ENCODE results near the gene ERMARD.

Gene ERMARD

DNA sequence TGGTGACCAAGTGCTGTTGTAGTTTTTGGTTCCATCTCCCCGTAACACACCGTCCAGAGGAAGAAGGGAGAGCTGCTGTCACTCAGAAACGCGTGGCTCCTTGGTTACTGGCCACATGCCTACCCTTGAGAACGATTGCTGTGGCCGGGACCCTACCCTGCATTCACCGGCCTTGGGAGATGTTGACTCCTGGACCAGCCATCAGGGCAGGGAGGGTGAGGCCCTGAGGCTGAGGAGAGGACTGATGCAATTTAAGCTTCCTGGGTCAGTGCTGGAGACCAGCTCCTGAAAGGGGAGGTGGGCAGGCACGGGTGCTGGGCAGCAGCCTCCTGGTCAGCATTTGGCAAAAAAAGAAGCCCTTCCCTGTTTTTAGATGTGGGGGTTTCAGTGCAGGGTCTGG is 31.5 kb downstream of the ERMARD start:
- Histone ChIP-seq H3K9ac (ENCODE audit: low read depth in 1 of 2, low read length in 2 of 2) (no peak overlapping the region), H3K9me3 (ENCODE audit: control insufficient read depth in 2 of 2, low read length in 2 of 2) (no peaks in the 10 kb centered on the region), H3K27me3 (ENCODE audit: control insufficient read depth in 2 of 2, insufficient read depth in 2 of 2, low read length in 2 of 2) (no peaks in the 10 kb centered on the region), H3K36me3 (ENCODE audit: control insufficient read depth in 2 of 2, insufficient read depth in 2 of 2, low read length in 2 of 2) (peaks cover 3 to 4% of the 10 kb centered on the region in 2 donors), H3K4me3 (ENCODE audit: low read length in 2 of 2) (no peak overlapping the region), H3K27ac (ENCODE audit: low read depth in 2 of 2, low read length in 2 of 2) (no peak overlapping the region), H3K4me1 (ENCODE audit: control insufficient read depth in 2 of 2, insufficient read depth in 2 of 2, low read length in 2 of 2) (no peaks in the 10 kb centered on the region)

DNA sequence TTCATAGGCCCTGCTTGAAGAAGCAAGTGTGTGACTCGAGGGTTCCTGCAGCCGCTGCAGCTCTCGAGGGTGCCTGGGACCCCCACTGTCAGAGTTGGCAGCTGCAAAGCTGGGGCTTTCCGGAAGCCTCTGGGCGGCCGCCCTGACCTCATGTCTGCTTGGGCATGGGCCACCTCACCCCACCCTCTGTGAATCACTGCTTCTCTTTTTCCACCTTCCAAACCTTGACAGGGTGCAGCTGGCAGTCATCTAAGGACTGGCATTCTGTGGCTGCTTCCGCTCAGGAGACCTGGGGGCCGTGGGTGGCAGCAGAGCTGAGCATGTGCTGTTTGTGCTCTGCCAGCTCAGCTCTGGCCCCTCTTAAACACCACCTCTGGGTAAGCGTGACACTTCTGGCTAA is 32.0 kb downstream of the ERMARD start:
- Histone ChIP-seq H3K36me3 (ENCODE audit: control insufficient read depth in 2 of 2, insufficient read depth in 2 of 2, low read length in 2 of 2) (peaks cover 3 to 4% of the 10 kb centered on the region in 2 donors), H3K27ac (ENCODE audit: low read depth in 2 of 2, low read length in 2 of 2) (no peak overlapping the region), H3K4me3 (ENCODE audit: low read length in 2 of 2) (no peak overlapping the region), H3K9me3 (ENCODE audit: control insufficient read depth in 2 of 2, low read length in 2 of 2) (no peaks in the 10 kb centered on the region), H3K4me1 (ENCODE audit: control insufficient read depth in 2 of 2, insufficient read depth in 2 of 2, low read length in 2 of 2) (no peaks in the 10 kb centered on the region), H3K27me3 (ENCODE audit: control insufficient read depth in 2 of 2, insufficient read depth in 2 of 2, low read length in 2 of 2) (no peaks in the 10 kb centered on the region), H3K9ac (ENCODE audit: low read depth in 1 of 2, low read length in 2 of 2) (no peak overlapping the region)

DNA sequence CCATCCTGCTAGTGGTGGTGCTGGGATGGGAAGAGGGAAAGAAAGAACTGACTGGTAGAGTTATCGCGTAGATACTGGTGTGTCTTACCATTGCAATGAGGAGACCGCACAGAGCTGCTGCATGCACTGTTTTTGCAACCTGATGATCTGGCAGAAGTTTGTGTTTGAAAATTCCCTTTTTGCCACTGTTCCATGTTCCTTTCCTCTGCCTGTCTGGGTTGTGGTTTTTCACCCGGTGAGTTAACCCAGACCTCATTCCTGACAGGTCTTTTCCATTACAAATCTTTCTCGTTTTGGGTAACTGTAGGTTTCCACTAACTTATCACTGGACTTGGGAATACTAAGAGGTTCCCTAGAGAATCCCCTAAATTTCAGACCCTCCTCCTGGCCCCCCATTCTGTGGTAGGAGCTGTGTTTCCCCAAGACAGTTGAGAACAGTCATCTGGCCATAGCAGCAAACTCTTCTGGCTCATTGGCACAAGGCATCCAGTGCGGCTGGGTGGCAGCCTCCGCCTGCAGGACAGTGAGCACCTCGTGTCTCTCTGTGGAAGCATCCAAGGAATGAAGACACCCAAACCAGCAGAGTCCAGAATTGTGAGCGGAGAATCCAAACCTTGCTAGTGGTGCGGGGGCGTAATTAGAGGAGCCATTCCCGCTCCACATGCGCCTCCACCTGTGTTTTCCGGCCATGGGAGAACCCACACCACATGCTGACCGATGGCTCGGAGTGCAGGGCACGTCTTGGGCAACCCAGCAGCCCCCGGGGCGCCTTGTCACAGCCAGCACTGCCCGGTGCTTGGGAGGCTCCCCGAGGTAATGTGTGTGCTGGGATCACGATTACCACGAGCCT is 32.8 kb downstream of the ERMARD start:
- Histone ChIP-seq H3K4me3 (ENCODE audit: low read length in 2 of 2) (no peak overlapping the region), H3K36me3 (ENCODE audit: control insufficient read depth in 2 of 2, insufficient read depth in 2 of 2, low read length in 2 of 2) (peaks cover 3 to 4% of the 10 kb centered on the region in 2 donors), H3K27ac (ENCODE audit: low read depth in 2 of 2, low read length in 2 of 2) (no peak overlapping the region), H3K4me1 (ENCODE audit: control insufficient read depth in 2 of 2, insufficient read depth in 2 of 2, low read length in 2 of 2) (no peaks in the 10 kb centered on the region), H3K9ac (ENCODE audit: low read depth in 1 of 2, low read length in 2 of 2) (no peak overlapping the region), H3K27me3 (ENCODE audit: control insufficient read depth in 2 of 2, insufficient read depth in 2 of 2, low read length in 2 of 2) (no peaks in the 10 kb centered on the region), H3K9me3 (ENCODE audit: control insufficient read depth in 2 of 2, low read length in 2 of 2) (no peaks in the 10 kb centered on the region)

DNA sequence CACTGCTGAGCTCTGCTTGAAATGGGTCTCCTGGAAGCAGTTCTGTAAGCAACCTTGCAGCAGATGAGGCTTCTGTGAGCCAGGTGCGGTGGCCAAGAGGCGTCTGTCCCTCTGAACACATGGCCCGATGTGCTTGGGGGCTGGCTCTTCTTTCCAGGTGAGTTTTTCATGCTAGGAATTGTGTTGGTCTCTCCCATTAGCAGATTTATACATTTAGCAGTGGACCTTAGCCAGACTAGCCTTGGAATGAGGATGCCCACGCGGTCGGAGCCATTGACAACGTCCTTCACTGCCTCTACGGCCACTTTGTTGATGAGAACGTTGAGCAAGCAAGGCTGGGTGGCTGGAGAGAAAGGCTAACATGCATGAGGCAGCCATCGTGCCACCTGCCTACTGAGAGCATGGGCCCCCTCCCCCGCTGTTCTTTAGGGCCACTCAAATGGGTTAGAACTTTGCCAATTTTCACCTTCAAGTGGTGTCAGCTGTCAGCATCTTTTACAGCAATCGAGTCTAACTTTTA is 33.5 kb downstream of the ERMARD start:
- peaks cover 0 to 2% of the 10 kb centered on the region in 2 donors for H3K27me3 ChIP-seq (ENCODE audit: control insufficient read depth in 2 of 2, insufficient read depth in 2 of 2, low read length in 2 of 2)
- H3K27ac ChIP-seq (ENCODE audit: low read depth in 2 of 2, low read length in 2 of 2): no peak overlapping the region
- H3K4me1 ChIP-seq (ENCODE audit: control insufficient read depth in 2 of 2, insufficient read depth in 2 of 2, low read length in 2 of 2): peaks cover 0 to 4% of the 10 kb centered on the region in 2 donors
- peaks cover 1% of the 10 kb centered on the region in 2 donors for H3K36me3 ChIP-seq (ENCODE audit: control insufficient read depth in 2 of 2, insufficient read depth in 2 of 2, low read length in 2 of 2)
- no peak overlapping the region for H3K9ac ChIP-seq (ENCODE audit: low read depth in 1 of 2, low read length in 2 of 2)
- H3K4me3 ChIP-seq (ENCODE audit: low read length in 2 of 2): no peak overlapping the region
- H3K9me3 ChIP-seq (ENCODE audit: control insufficient read depth in 2 of 2, low read length in 2 of 2): no peaks in the 10 kb centered on the region

DNA sequence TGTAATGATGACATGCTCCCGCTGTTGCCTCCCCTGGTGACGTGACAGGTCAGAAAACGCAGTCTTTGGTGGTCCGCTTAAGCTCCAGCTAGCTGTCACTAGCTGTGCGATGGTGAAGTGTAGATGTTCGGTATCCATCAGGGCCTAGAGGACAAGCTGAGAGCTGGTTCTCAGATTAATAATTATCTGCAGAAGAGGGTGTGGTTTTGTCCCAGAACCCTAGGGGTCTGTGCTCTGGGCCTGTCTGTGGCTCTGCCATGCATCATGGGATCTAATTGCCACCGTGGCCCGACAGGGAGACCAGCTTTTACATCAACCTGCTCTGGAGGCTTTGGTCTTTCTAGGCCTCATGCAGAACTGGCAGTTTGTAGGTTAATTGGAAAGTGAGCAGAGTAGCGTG is 34.1 kb downstream of the ERMARD start:
- H3K36me3 ChIP-seq (ENCODE audit: control insufficient read depth in 2 of 2, insufficient read depth in 2 of 2, low read length in 2 of 2): no peaks in the 10 kb centered on the region
- no peak overlapping the region for H3K9ac ChIP-seq (ENCODE audit: low read depth in 1 of 2, low read length in 2 of 2)
- H3K9me3 ChIP-seq (ENCODE audit: control insufficient read depth in 2 of 2, low read length in 2 of 2): no peaks in the 10 kb centered on the region
- peaks cover 4 to 9% of the 10 kb centered on the region in 2 donors for H3K4me1 ChIP-seq (ENCODE audit: control insufficient read depth in 2 of 2, insufficient read depth in 2 of 2, low read length in 2 of 2)
- H3K27me3 ChIP-seq (ENCODE audit: control insufficient read depth in 2 of 2, insufficient read depth in 2 of 2, low read length in 2 of 2): peaks cover 0 to 2% of the 10 kb centered on the region in 2 donors
- no peak overlapping the region for H3K4me3 ChIP-seq (ENCODE audit: low read length in 2 of 2)
- H3K27ac ChIP-seq (ENCODE audit: low read depth in 2 of 2, low read length in 2 of 2): no peak overlapping the region

DNA sequence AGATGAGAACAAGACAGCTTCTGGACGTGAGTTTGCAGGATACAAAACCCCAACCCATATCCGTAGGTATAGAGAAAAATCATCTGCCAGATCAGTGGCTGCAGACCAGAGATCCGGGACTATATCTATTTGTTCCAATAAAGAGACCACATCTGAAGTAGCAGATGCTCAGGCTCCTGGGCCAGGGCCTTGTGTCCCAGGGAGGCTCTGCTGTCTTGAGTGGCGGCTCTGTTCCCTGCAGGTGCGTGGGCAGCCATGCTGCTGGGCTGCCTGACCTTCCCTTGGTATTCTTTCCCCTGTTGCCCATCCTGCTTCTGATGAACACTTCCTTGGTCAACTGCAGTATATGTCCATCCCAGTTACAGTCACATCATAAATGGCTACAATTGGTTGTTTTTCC is 34.9 kb downstream of the ERMARD start:
- Histone ChIP-seq H3K9me3 (ENCODE audit: control insufficient read depth in 2 of 2, low read length in 2 of 2) (no peaks in the 10 kb centered on the region), H3K4me3 (ENCODE audit: low read length in 2 of 2) (no peak overlapping the region), H3K27me3 (ENCODE audit: control insufficient read depth in 2 of 2, insufficient read depth in 2 of 2, low read length in 2 of 2) (peaks cover 0 to 2% of the 10 kb centered on the region in 2 donors), H3K36me3 (ENCODE audit: control insufficient read depth in 2 of 2, insufficient read depth in 2 of 2, low read length in 2 of 2) (no peaks in the 10 kb centered on the region), H3K27ac (ENCODE audit: low read depth in 2 of 2, low read length in 2 of 2) (no peak overlapping the region), H3K9ac (ENCODE audit: low read depth in 1 of 2, low read length in 2 of 2) (no peak overlapping the region), H3K4me1 (ENCODE audit: control insufficient read depth in 2 of 2, insufficient read depth in 2 of 2, low read length in 2 of 2) (peaks cover 9 to 14% of the 10 kb centered on the region in 2 donors)

DNA sequence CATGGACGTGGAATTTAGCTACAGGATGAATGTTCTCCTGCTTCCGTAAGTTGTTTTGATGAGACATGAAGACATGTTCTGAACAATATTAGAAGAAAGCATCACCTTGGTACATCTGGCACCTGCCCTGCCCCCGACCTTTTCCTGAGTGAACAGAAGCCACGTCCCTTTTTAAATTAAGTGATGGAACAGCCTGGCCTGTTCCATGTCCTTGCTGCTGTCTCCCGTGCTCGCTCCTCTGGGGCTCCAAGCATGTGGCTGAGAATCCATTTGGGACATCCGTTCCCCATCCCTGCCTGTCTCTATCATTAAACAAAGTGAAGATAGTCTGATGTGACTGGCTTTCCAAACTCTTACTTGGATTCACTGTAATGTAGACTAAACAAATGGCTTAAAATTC is 36.4 kb downstream of the ERMARD start:
- Histone ChIP-seq H3K27ac (ENCODE audit: low read depth in 2 of 2, low read length in 2 of 2) (no peak overlapping the region), H3K4me1 (ENCODE audit: control insufficient read depth in 2 of 2, insufficient read depth in 2 of 2, low read length in 2 of 2) (peaks cover 9 to 14% of the 10 kb centered on the region in 2 donors), H3K4me3 (ENCODE audit: low read length in 2 of 2) (no peak overlapping the region), H3K27me3 (ENCODE audit: control insufficient read depth in 2 of 2, insufficient read depth in 2 of 2, low read length in 2 of 2) (peaks cover 0 to 2% of the 10 kb centered on the region in 2 donors), H3K9me3 (ENCODE audit: control insufficient read depth in 2 of 2, low read length in 2 of 2) (no peaks in the 10 kb centered on the region), H3K36me3 (ENCODE audit: control insufficient read depth in 2 of 2, insufficient read depth in 2 of 2, low read length in 2 of 2) (no peaks in the 10 kb centered on the region), H3K9ac (ENCODE audit: low read depth in 1 of 2, low read length in 2 of 2) (no peak overlapping the region)

DNA sequence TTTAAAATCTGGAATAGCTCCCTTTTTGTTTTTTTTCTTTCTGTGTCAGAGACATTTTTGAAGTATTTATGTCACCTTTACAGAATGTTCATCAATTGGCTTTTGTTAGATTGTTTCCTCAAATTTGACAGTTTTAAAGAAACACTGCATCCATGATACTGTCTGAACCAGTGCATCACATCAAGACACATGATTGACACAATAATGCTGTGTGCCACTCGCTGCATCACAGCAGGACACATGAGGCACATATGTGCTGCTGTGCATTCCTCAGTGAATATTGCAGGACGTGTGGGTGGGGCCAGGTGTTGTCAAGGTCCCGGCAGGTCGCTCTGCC is 37.4 kb downstream of the ERMARD start:
- peaks cover 0 to 2% of the 10 kb centered on the region in 2 donors for H3K27me3 ChIP-seq (ENCODE audit: control insufficient read depth in 2 of 2, insufficient read depth in 2 of 2, low read length in 2 of 2)
- no peak overlapping the region for H3K9ac ChIP-seq (ENCODE audit: low read depth in 1 of 2, low read length in 2 of 2)
- no peak overlapping the region for H3K4me3 ChIP-seq (ENCODE audit: low read length in 2 of 2)
- no peaks in the 10 kb centered on the region for H3K9me3 ChIP-seq (ENCODE audit: control insufficient read depth in 2 of 2, low read length in 2 of 2)
- H3K27ac ChIP-seq (ENCODE audit: low read depth in 2 of 2, low read length in 2 of 2): no peak overlapping the region
- H3K36me3 ChIP-seq (ENCODE audit: control insufficient read depth in 2 of 2, insufficient read depth in 2 of 2, low read length in 2 of 2): no peaks in the 10 kb centered on the region
- H3K4me1 ChIP-seq (ENCODE audit: control insufficient read depth in 2 of 2, insufficient read depth in 2 of 2, low read length in 2 of 2): peaks cover 9 to 14% of the 10 kb centered on the region in 2 donors

DNA sequence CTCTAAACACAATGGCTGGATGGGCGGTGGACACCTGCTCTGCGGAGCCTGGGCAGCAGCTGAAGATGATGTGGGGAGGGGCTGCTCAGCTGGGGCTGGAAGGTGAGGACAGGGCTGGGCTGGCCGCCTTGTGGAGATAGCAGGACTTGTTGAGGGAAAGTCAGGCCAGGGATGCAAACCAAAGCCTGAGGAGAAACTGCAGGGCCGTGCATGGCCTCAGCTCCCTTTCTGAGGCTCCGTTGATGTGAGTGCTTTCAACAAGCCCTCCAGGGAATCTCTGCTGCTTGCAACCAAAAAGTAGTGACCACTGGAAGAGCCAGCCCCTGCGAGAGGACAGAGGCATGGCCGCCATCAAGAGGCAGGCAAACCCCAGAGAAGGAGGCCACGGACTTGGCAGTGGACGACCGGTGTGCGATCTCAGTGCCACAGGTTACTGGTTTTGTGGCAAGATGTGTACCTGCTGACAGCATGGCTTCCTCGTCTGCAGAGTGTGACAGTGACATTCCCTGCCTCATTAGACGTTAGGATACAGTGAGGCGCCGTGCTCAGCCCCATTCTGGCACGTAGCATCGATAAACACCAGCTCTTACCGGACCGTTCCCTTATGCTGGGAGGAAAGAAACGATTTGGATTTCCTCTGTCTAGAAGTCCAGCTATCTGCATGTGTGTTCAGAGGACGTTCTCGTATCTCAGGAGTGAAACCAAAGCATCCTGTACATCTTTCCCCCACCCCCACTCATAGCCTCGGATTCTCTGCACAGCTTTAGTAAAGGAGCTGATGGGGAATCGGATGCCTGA is 37.9 kb downstream of the ERMARD start:
- peaks cover 0 to 2% of the 10 kb centered on the region in 2 donors for H3K27me3 ChIP-seq (ENCODE audit: control insufficient read depth in 2 of 2, insufficient read depth in 2 of 2, low read length in 2 of 2)
- H3K9me3 ChIP-seq (ENCODE audit: control insufficient read depth in 2 of 2, low read length in 2 of 2): no peaks in the 10 kb centered on the region
- peak overlapping the region; percentile 55 to 60 for H3K9ac ChIP-seq (ENCODE audit: low read depth in 1 of 2, low read length in 2 of 2)
- peaks cover 9 to 14% of the 10 kb centered on the region in 2 donors for H3K4me1 ChIP-seq (ENCODE audit: control insufficient read depth in 2 of 2, insufficient read depth in 2 of 2, low read length in 2 of 2)
- peak overlapping the region; percentile 68 to 84 for H3K4me3 ChIP-seq (ENCODE audit: low read length in 2 of 2)
- H3K36me3 ChIP-seq (ENCODE audit: control insufficient read depth in 2 of 2, insufficient read depth in 2 of 2, low read length in 2 of 2): no peaks in the 10 kb centered on the region
- peak overlapping the region in 1 of 2 donors; percentile 71 for H3K27ac ChIP-seq (ENCODE audit: low read depth in 2 of 2, low read length in 2 of 2)
